Right lobe of liver (tissue), 4 donors: ENCODE measurements around the gene GPX5.

ENCODE experiments used
- CTCF ChIP-seq, 4 donors: fragments of 200-600 bp in 3 of 4; fragments of 450-650 bp in 1 of 4; IDR thresholded peaks; one replicate each; pipeline versions ENCODE4 v1.5.1 to v1.8.0; 2016 to 2022; ENCODE audit warnings: antibody characterized with exemption in 4 of 4, mild to moderate bottlenecking in 2 of 4
- POLR2A ChIP-seq: fragments of 450-650 bp; IDR thresholded peaks from one replicate; pipeline ENCODE4 v1.6.1; 2017; ENCODE audit warnings: antibody characterized with exemption, mild to moderate bottlenecking
- donor health status: DM: no; HTN: no; CAD: no.
- donor health status: DM: no; HTN: no; CAD: no.
- donor health status: DM: no; HTN: yes; CAD: no.

GRCh38 chr6:28537065-28537464 is 11.4 kb downstream of the GPX5 start:
- TF ChIP-seq CTCF (IDR thresholded peaks at IDR 0.05) (no peak), POLR2A (no peak)
